ENCODE results near the gene ARHGEF11. TPM values are rescaled to one million over a fixed set of nuclear protein-coding genes. Genes with fewer than 3 reads are reported as not detected.

Gene ARHGEF11
- polyA plus RNA-seq, 1 donor (not counting 4 experiments of a cell fraction or from before 2014, with no cell fraction given) = 8.0 TPM

- H3K27ac ChIP-seq (ENCODE audit: control insufficient read depth, insufficient read depth, low read length) = no peak overlapping the region
- H3K4me1 ChIP-seq (ENCODE audit: control insufficient read depth, extremely low read depth, insufficient read depth, low read length) = peaks cover 3% of the 10 kb centered on the region
- H4K20me1 ChIP-seq (ENCODE audit: control insufficient read depth, extremely low read depth, insufficient read depth, low read length) = no peaks in the 10 kb centered on the region
- no peak overlapping the region for H3K9ac ChIP-seq (ENCODE audit: control insufficient read depth, extremely low read depth, insufficient read depth, low read length)
- H3K36me3 ChIP-seq (ENCODE audit: control insufficient read depth in 2 of 2, extremely low read depth in 1 of 2, insufficient read depth in 2 of 2, low read length in 2 of 2) = no peaks in the 10 kb centered on the region
- no peaks in the 10 kb centered on the region for H3K9me1 ChIP-seq (ENCODE audit: control insufficient read depth, extremely low read depth, insufficient read depth, low read length)
- dilution Hi-C loops (cut with MboI; ENCODE audit: extremely low pct_ligation_motif_present, low sequenced_read_pairs) = no loop called here
- no peaks in the 10 kb centered on the region for H3K9me3 ChIP-seq (ENCODE audit: control insufficient read depth, low read depth, low read length)
- no peak overlapping the region for H3K4me3 ChIP-seq (ENCODE audit: control insufficient read depth in 2 of 3, extremely low read depth in 1 of 3, insufficient read depth in 2 of 3, low read depth in 1 of 3, low read length in 3 of 3)
- DNase-seq (ENCODE audit: low read depth, low spot score) = peak; percentile 30
- peak; percentile 90 for FAIRE-seq
- no peaks in the 10 kb centered on the region for H3K79me2 ChIP-seq (ENCODE audit: control insufficient read depth, insufficient read depth, low read length)
- no peak for TF ChIP-seq EZH2 (IDR thresholded peaks at IDR 0.05; ENCODE audit: low read length)
- TF ChIP-seq CTCF (optimal IDR thresholded peaks at IDR 0.05 in 1 of 3, IDR thresholded peaks at IDR 0.05 in 1 of 3, conservative IDR thresholded peaks at IDR 0.05 in 1 of 3; ENCODE audit: extremely low read depth in 1 of 3, insufficient read depth in 2 of 3, low read length in 3 of 3) = peak; percentile 88 to 94 (median 92)
- H2AFZ ChIP-seq (ENCODE audit: control insufficient read depth, low read length) = no peak overlapping the region
- H3K4me2 ChIP-seq (ENCODE audit: control insufficient read depth, extremely low read depth, insufficient read depth, low read depth, low read length) = no peak overlapping the region
- no peaks in the 10 kb centered on the region for H3K27me3 ChIP-seq (ENCODE audit: control insufficient read depth, extremely low read depth, insufficient read depth, low read length)
These were observed 44.7 kb upstream of the ARHGEF11 start for GRCh38 chr1:157090196-157090647.

- Histone ChIP-seq H3K9me1 (ENCODE audit: control insufficient read depth, extremely low read depth, insufficient read depth, low read length) (no peaks in the 10 kb centered on the region), H3K27ac (ENCODE audit: control insufficient read depth, insufficient read depth, low read length) (no peak overlapping the region), H4K20me1 (ENCODE audit: control insufficient read depth, extremely low read depth, insufficient read depth, low read length) (no peaks in the 10 kb centered on the region), H3K4me3 (ENCODE audit: control insufficient read depth in 2 of 3, extremely low read depth in 1 of 3, insufficient read depth in 2 of 3, low read depth in 1 of 3, low read length in 3 of 3) (no peak overlapping the region), H3K4me1 (ENCODE audit: control insufficient read depth, extremely low read depth, insufficient read depth, low read length) (peaks cover 3% of the 10 kb centered on the region), H3K9me3 (ENCODE audit: control insufficient read depth, low read depth, low read length) (no peaks in the 10 kb centered on the region), H3K36me3 (ENCODE audit: control insufficient read depth in 2 of 2, extremely low read depth in 1 of 2, insufficient read depth in 2 of 2, low read length in 2 of 2) (no peaks in the 10 kb centered on the region), H3K4me2 (ENCODE audit: control insufficient read depth, extremely low read depth, insufficient read depth, low read depth, low read length) (no peak overlapping the region), H3K79me2 (ENCODE audit: control insufficient read depth, insufficient read depth, low read length) (no peaks in the 10 kb centered on the region), H3K27me3 (ENCODE audit: control insufficient read depth, extremely low read depth, insufficient read depth, low read length) (no peaks in the 10 kb centered on the region), H2AFZ (ENCODE audit: control insufficient read depth, low read length) (no peak overlapping the region), H3K9ac (ENCODE audit: control insufficient read depth, extremely low read depth, insufficient read depth, low read length) (no peak overlapping the region)
- no peak for TF ChIP-seq CTCF (optimal IDR thresholded peaks at IDR 0.05 in 1 of 3, IDR thresholded peaks at IDR 0.05 in 1 of 3, conservative IDR thresholded peaks at IDR 0.05 in 1 of 3; ENCODE audit: extremely low read depth in 1 of 3, insufficient read depth in 2 of 3, low read length in 3 of 3)
- TF ChIP-seq EZH2 (IDR thresholded peaks at IDR 0.05; ENCODE audit: low read length) = no peak
- dilution Hi-C loops (cut with MboI; ENCODE audit: extremely low pct_ligation_motif_present, low sequenced_read_pairs) = no loop called here
- FAIRE-seq = no peak
- DNase-seq (ENCODE audit: low read depth, low spot score) = no peak
These were observed 44.2 kb upstream of the ARHGEF11 start for GRCh38 chr1:157089789-157090188.
